Measurements from ENCODE around the gene RNF39.
"Not testable (repeated sequence)": the region's sequence is repeated elsewhere in the genome, so short reads cannot be mapped to it uniquely, and the experiment has no call there.

The RNF39 gene

GRCh38 chr6:30033440-30033839, 42.1 kb downstream of the RNF39 start:
- H3K4me3 ChIP-seq (ENCODE audit: control insufficient read depth in 1 of 7, extremely low read depth in 1 of 7, insufficient read depth in 4 of 7, low read depth in 2 of 7, low read length in 6 of 7); POLR2A ChIA-PET; H3K9me3 ChIP-seq (ENCODE audit: control extremely low read depth in 1 of 5, control insufficient read depth in 4 of 5, insufficient read depth in 2 of 5, low read depth in 1 of 5, low read length in 4 of 5); H3K36me3 ChIP-seq (ENCODE audit: control insufficient read depth in 4 of 4, insufficient read depth in 4 of 4, low read length in 3 of 4); H3K4me1 ChIP-seq (ENCODE audit: control extremely low read depth in 1 of 4, control insufficient read depth in 4 of 4, insufficient read depth in 4 of 4, low read length in 3 of 4); H3K27ac ChIP-seq (ENCODE audit: insufficient read depth in 1 of 2, low read depth in 1 of 2, low read length in 2 of 2, poor library complexity in 1 of 2, severe bottlenecking in 2 of 2); H3K27me3 ChIP-seq (replicated peaks in 2 of 5; ENCODE audit: control insufficient read depth in 4 of 5, insufficient read depth in 5 of 5, low read length in 4 of 5); DNase-seq: not testable (repeated sequence)
- CTCF ChIA-PET, result interaction anchor here (1.8 kb wide), 1 partner anchor 24 kb away, joined by 4 read pairs; no protein-coding TSS in a partner anchor
- WGBS (ENCODE audit: insufficient coverage), result 100% methylated on average over 1 of the region's 5 CpGs

- H3K9me3 ChIP-seq (ENCODE audit: control extremely low read depth in 1 of 5, control insufficient read depth in 4 of 5, insufficient read depth in 2 of 5, low read depth in 1 of 5, low read length in 4 of 5), result no peaks in the 10 kb centered on the region
- H3K36me3 ChIP-seq (ENCODE audit: control insufficient read depth in 4 of 4, insufficient read depth in 4 of 4, low read length in 3 of 4), result peaks cover 0 to 6% (median 5%) of the 10 kb centered on the region in 4 experiments
- H3K27me3 ChIP-seq (replicated peaks in 2 of 5; ENCODE audit: control insufficient read depth in 4 of 5, insufficient read depth in 5 of 5, low read length in 4 of 5), result no peaks in the 10 kb centered on the region
- CTCF ChIA-PET, result no interaction called here
- POLR2A ChIA-PET, result no interaction called here
- H3K4me1 ChIP-seq (ENCODE audit: control extremely low read depth in 1 of 4, control insufficient read depth in 4 of 4, insufficient read depth in 4 of 4, low read length in 3 of 4), result no peaks in the 10 kb centered on the region
- no peak for DNase-seq
- no peak overlapping the region for H3K4me3 ChIP-seq (ENCODE audit: control insufficient read depth in 1 of 7, extremely low read depth in 1 of 7, insufficient read depth in 4 of 7, low read depth in 2 of 7, low read length in 6 of 7)
- no peak overlapping the region for H3K27ac ChIP-seq (ENCODE audit: insufficient read depth in 1 of 2, low read depth in 1 of 2, low read length in 2 of 2, poor library complexity in 1 of 2, severe bottlenecking in 2 of 2)
These were observed 44.2 kb downstream of the RNF39 start for GRCh38 chr6:30031381-30031780.

- H3K9me3 ChIP-seq (ENCODE audit: control extremely low read depth in 1 of 5, control insufficient read depth in 4 of 5, insufficient read depth in 2 of 5, low read depth in 1 of 5, low read length in 4 of 5), result no peaks in the 10 kb centered on the region
- H3K27me3 ChIP-seq (replicated peaks in 2 of 5; ENCODE audit: control insufficient read depth in 4 of 5, insufficient read depth in 5 of 5, low read length in 4 of 5), result no peaks in the 10 kb centered on the region
- H3K4me1 ChIP-seq (ENCODE audit: control extremely low read depth in 1 of 4, control insufficient read depth in 4 of 4, insufficient read depth in 4 of 4, low read length in 3 of 4), result no peaks in the 10 kb centered on the region
- DNase-seq, result no peak
- no CpG with 5 or more reads among the region's 1 CpG for whole genome bisulfite sequencing (ENCODE audit: insufficient coverage)
- H3K36me3 ChIP-seq (ENCODE audit: control insufficient read depth in 4 of 4, insufficient read depth in 4 of 4, low read length in 3 of 4), result peaks cover 0 to 2% (median 1%) of the 10 kb centered on the region in 4 experiments
- no peak overlapping the region for H3K27ac ChIP-seq (ENCODE audit: insufficient read depth in 1 of 2, low read depth in 1 of 2, low read length in 2 of 2, poor library complexity in 1 of 2, severe bottlenecking in 2 of 2)
- no peak overlapping the region for H3K4me3 ChIP-seq (ENCODE audit: control insufficient read depth in 1 of 7, extremely low read depth in 1 of 7, insufficient read depth in 4 of 7, low read depth in 2 of 7, low read length in 6 of 7)
- CTCF ChIA-PET, result no interaction called here
- POLR2A ChIA-PET, result no interaction called here
These were observed 46.0 kb downstream of the RNF39 start for GRCh38 chr6:30029588-30029987.

- no peak for DNase-seq
- Histone ChIP-seq H3K36me3 (ENCODE audit: control insufficient read depth in 4 of 4, insufficient read depth in 4 of 4, low read length in 3 of 4) (peaks cover 0 to 5% (median 4%) of the 10 kb centered on the region in 4 experiments), H3K9me3 (ENCODE audit: control extremely low read depth in 1 of 5, control insufficient read depth in 4 of 5, insufficient read depth in 2 of 5, low read depth in 1 of 5, low read length in 4 of 5) (no peaks in the 10 kb centered on the region), H3K27me3 (replicated peaks in 2 of 5; ENCODE audit: control insufficient read depth in 4 of 5, insufficient read depth in 5 of 5, low read length in 4 of 5) (no peaks in the 10 kb centered on the region), H3K4me1 (ENCODE audit: control extremely low read depth in 1 of 4, control insufficient read depth in 4 of 4, insufficient read depth in 4 of 4, low read length in 3 of 4) (no peaks in the 10 kb centered on the region), H3K27ac (ENCODE audit: insufficient read depth in 1 of 2, low read depth in 1 of 2, low read length in 2 of 2, poor library complexity in 1 of 2, severe bottlenecking in 2 of 2) (no peak overlapping the region), H3K4me3 (ENCODE audit: control insufficient read depth in 1 of 7, extremely low read depth in 1 of 7, insufficient read depth in 4 of 7, low read depth in 2 of 7, low read length in 6 of 7) (no peak overlapping the region)
- POLR2A ChIA-PET, result no interaction called here
- 100% methylated on average over 1 of the region's 1 CpG for WGBS (ENCODE audit: insufficient coverage)
- CTCF ChIA-PET, result interaction anchor here (0.9 to 2.1 kb wide), 4 partner anchors 12 to 14 kb away, joined by 3 to 4 read pairs (median 4); no protein-coding TSS in a partner anchor
These were observed 50.4 kb downstream of the RNF39 start for GRCh38 chr6:30025186-30025585.

- H3K27ac ChIP-seq (ENCODE audit: insufficient read depth in 1 of 2, low read depth in 1 of 2, low read length in 2 of 2, poor library complexity in 1 of 2, severe bottlenecking in 2 of 2); POLR2A ChIA-PET; H3K27me3 ChIP-seq (replicated peaks in 2 of 5; ENCODE audit: control insufficient read depth in 4 of 5, insufficient read depth in 5 of 5, low read length in 4 of 5); H3K4me1 ChIP-seq (ENCODE audit: control extremely low read depth in 1 of 4, control insufficient read depth in 4 of 4, insufficient read depth in 4 of 4, low read length in 3 of 4); H3K9me3 ChIP-seq (ENCODE audit: control extremely low read depth in 1 of 5, control insufficient read depth in 4 of 5, insufficient read depth in 2 of 5, low read depth in 1 of 5, low read length in 4 of 5); H3K4me3 ChIP-seq (ENCODE audit: control insufficient read depth in 1 of 7, extremely low read depth in 1 of 7, insufficient read depth in 4 of 7, low read depth in 2 of 7, low read length in 6 of 7); DNase-seq: not testable (repeated sequence)
- CTCF ChIA-PET, result interaction anchor here (0.9 to 1.3 kb wide), 3 partner anchors 9 to 175 kb away, joined by 3 read pairs; no protein-coding TSS in a partner anchor
- peaks cover 6 to 18% (median 6%) of the 10 kb centered on the region in 4 experiments for H3K36me3 ChIP-seq (ENCODE audit: control insufficient read depth in 4 of 4, insufficient read depth in 4 of 4, low read length in 3 of 4)
These were observed 52.9 kb downstream of the RNF39 start for GRCh38 chr6:30022712-30023111.

GRCh38 chr6:30022189-30022588, 53.4 kb downstream of the RNF39 start:
- Histone ChIP-seq H3K36me3 (ENCODE audit: control insufficient read depth in 4 of 4, insufficient read depth in 4 of 4, low read length in 3 of 4) (peaks cover 6 to 21% (median 6%) of the 10 kb centered on the region in 4 experiments), H3K9me3 (ENCODE audit: control extremely low read depth in 1 of 5, control insufficient read depth in 4 of 5, insufficient read depth in 2 of 5, low read depth in 1 of 5, low read length in 4 of 5) (no peaks in the 10 kb centered on the region), H3K27me3 (replicated peaks in 2 of 5; ENCODE audit: control insufficient read depth in 4 of 5, insufficient read depth in 5 of 5, low read length in 4 of 5) (no peaks in the 10 kb centered on the region), H3K4me1 (ENCODE audit: control extremely low read depth in 1 of 4, control insufficient read depth in 4 of 4, insufficient read depth in 4 of 4, low read length in 3 of 4) (no peaks in the 10 kb centered on the region), H3K27ac (ENCODE audit: insufficient read depth in 1 of 2, low read depth in 1 of 2, low read length in 2 of 2, poor library complexity in 1 of 2, severe bottlenecking in 2 of 2) (no peak overlapping the region), H3K4me3 (ENCODE audit: control insufficient read depth in 1 of 7, extremely low read depth in 1 of 7, insufficient read depth in 4 of 7, low read depth in 2 of 7, low read length in 6 of 7) (no peak overlapping the region)
- 100% methylated on average over 1 of the region's 3 CpGs for WGBS (ENCODE audit: insufficient coverage)
- DNase-seq, result no peak
- POLR2A ChIA-PET, result no interaction called here
- CTCF ChIA-PET, result no interaction called here

- CTCF ChIA-PET, result no interaction called here
- WGBS (ENCODE audit: insufficient coverage), result no CpG with 5 or more reads among the region's 1 CpG
- DNase-seq, result no peak
- Histone ChIP-seq H3K36me3 (ENCODE audit: control insufficient read depth in 4 of 4, insufficient read depth in 4 of 4, low read length in 3 of 4) (peaks cover 6 to 21% (median 6%) of the 10 kb centered on the region in 4 experiments), H3K27me3 (replicated peaks in 2 of 5; ENCODE audit: control insufficient read depth in 4 of 5, insufficient read depth in 5 of 5, low read length in 4 of 5) (no peaks in the 10 kb centered on the region), H3K27ac (ENCODE audit: insufficient read depth in 1 of 2, low read depth in 1 of 2, low read length in 2 of 2, poor library complexity in 1 of 2, severe bottlenecking in 2 of 2) (no peak overlapping the region), H3K9me3 (ENCODE audit: control extremely low read depth in 1 of 5, control insufficient read depth in 4 of 5, insufficient read depth in 2 of 5, low read depth in 1 of 5, low read length in 4 of 5) (no peaks in the 10 kb centered on the region), H3K4me3 (ENCODE audit: control insufficient read depth in 1 of 7, extremely low read depth in 1 of 7, insufficient read depth in 4 of 7, low read depth in 2 of 7, low read length in 6 of 7) (no peak overlapping the region), H3K4me1 (ENCODE audit: control extremely low read depth in 1 of 4, control insufficient read depth in 4 of 4, insufficient read depth in 4 of 4, low read length in 3 of 4) (no peaks in the 10 kb centered on the region)
- POLR2A ChIA-PET, result no interaction called here
These were observed 54.9 kb downstream of the RNF39 start for GRCh38 chr6:30020626-30021025.

Data from common myeloid progenitor, CD34-positive (primary cell).